HG03135 (cell line): Measurements from ENCODE around the gene IL15.
A peak's percentile ranks its signal among the peaks of the same experiment; 100 is the strongest.
"Not testable (repeated sequence)": the region's sequence is repeated elsewhere in the genome, so short reads cannot be mapped to it uniquely, and the experiment has no call there.

Experiments
- ATAC-seq: cut with Tn5 transposase; IDR thresholded peaks from one replicate; pipeline ENCODE4 v1.9.1; 2021; ENCODE audit warnings: mild to moderate bottlenecking, moderate library complexity; ENCODE audit not compliant: unreplicated experiment

Gene IL15

GRCh38 chr4:141636082-141636770, at the start of gene IL15:
Gene IL15, plus strand, starts transcription at chr4:141636583. Its CDS starts 82,882 bp downstream, at chr4:141719465.
- ATAC-seq = peak; percentile 69

GRCh38 chr4:141587897-141588296, 48.5 kb upstream of the IL15 start:
- ATAC-seq = no peak

- no peak for ATAC-seq
Measured at GRCh38 chr4:141595531-141595930, 40.9 kb upstream of the IL15 start.

- ATAC-seq = no peak
Measured at GRCh38 chr4:141599853-141600252, 36.5 kb upstream of the IL15 start.

- ATAC-seq = not testable (repeated sequence)
Measured at GRCh38 chr4:141604683-141605082, 31.7 kb upstream of the IL15 start.

- no peak for ATAC-seq
Measured at GRCh38 chr4:141605425-141605856, 30.9 kb upstream of the IL15 start.

GRCh38 chr4:141609243-141609642, 27.1 kb upstream of the IL15 start:
- ATAC-seq = no peak

GRCh38 chr4:141610365-141610764, 26.0 kb upstream of the IL15 start:
- ATAC-seq = no peak

- no peak for ATAC-seq
Measured at GRCh38 chr4:141614878-141615586, 21.4 kb upstream of the IL15 start.

GRCh38 chr4:141615587-141615918, 20.8 kb upstream of the IL15 start:
- not testable (repeated sequence) for ATAC-seq

- ATAC-seq = no peak
Measured at GRCh38 chr4:141620715-141621114, 15.7 kb upstream of the IL15 start.

GRCh38 chr4:141625023-141625422, 11.4 kb upstream of the IL15 start:
- no peak for ATAC-seq

- ATAC-seq = no peak
Measured at GRCh38 chr4:141630854-141631253, 5.5 kb upstream of the IL15 start.

- peak; percentile 37 for ATAC-seq
Measured at GRCh38 chr4:141635736-141636081, 674 bp upstream of the IL15 start.

- ATAC-seq = peak; percentile 51
Measured at GRCh38 chr4:141636771-141637460, 533 bp downstream of the IL15 start.

GRCh38 chr4:141637565-141637964, 1.2 kb downstream of the IL15 start:
- ATAC-seq = peak; percentile 20

GRCh38 chr4:141638230-141638629, 1.8 kb downstream of the IL15 start:
- ATAC-seq = no peak

GRCh38 chr4:141640696-141641095, 4.3 kb downstream of the IL15 start:
- no peak for ATAC-seq

GRCh38 chr4:141642063-141642462, 5.7 kb downstream of the IL15 start:
- ATAC-seq = no peak

- ATAC-seq = no peak
Measured at GRCh38 chr4:141642711-141643110, 6.3 kb downstream of the IL15 start.

- ATAC-seq = peak; percentile 66
Measured at GRCh38 chr4:141643557-141643956, 7.2 kb downstream of the IL15 start.
